H4 (cell line): Measurements from ENCODE around the gene GPATCH3. TPM values are rescaled to one million over a fixed set of nuclear protein-coding genes. Genes with fewer than 3 reads are reported as not detected.
"Not testable (repeated sequence)": the region's sequence is repeated elsewhere in the genome, so short reads cannot be mapped to it uniquely, and the experiment has no call there.

ENCODE experiments used
- DNase-seq: peaks from one replicate; pipeline ENCODE4 v3.0.0-alpha.2; 2015; ENCODE audit warnings: low spot score
- total RNA-seq: library from RNA; depleted of rRNA; stranded (reverse); fragments of >200 nt; shearing (Covaris generic); gene quantifications from 2 replicates; pipeline ENCODE4 v1.2.3, GENCODE V29; 2014; rRNA removed

Gene GPATCH3, protein sequence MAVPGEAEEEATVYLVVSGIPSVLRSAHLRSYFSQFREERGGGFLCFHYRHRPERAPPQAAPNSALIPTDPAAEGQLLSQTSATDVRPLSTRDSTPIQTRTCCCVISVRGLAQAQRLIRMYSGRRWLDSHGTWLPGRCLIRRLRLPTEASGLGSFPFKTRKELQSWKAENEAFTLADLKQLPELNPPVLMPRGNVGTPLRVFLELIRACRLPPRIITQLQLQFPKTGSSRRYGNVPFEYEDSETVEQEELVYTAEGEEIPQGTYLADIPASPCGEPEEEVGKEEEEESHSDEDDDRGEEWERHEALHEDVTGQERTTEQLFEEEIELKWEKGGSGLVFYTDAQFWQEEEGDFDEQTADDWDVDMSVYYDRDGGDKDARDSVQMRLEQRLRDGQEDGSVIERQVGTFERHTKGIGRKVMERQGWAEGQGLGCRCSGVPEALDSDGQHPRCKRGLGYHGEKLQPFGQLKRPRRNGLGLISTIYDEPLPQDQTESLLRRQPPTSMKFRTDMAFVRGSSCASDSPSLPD
- total RNA-seq: 5.1 and 15.9 TPM in 2 replicates

- DNase-seq: peak; percentile 87
Measured at GRCh38 chr1:26900001-26900814, at the start of gene GPATCH3. Gene GPATCH3 (minus strand): TSS chr1:26900467. CDS start chr1:26900442, 25 bp downstream.

GRCh38 chr1:26949926-26950319 is 49.7 kb upstream of the GPATCH3 start:
- no peak for DNase-seq

GRCh38 chr1:26949266-26949925 is 49.1 kb upstream of the GPATCH3 start:
- DNase-seq: no peak

DNA sequence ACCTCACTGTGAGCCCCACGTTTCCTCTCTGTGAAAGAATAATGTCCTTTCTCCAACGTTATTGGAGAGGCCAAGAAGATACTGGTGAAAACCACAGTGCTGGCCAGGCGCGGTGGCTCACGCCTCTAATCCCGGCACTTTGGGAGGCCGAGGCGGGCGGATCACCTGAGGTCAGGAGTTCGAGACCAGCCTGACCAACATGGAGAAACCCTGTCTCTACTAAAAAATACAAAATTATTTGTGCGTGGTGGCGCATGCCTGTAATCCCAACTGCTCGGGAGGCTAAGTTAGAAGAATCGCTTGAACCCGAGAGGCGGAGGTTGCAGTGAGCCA is 48.4 kb upstream of the GPATCH3 start:
- DNase-seq: not testable (repeated sequence)

DNA sequence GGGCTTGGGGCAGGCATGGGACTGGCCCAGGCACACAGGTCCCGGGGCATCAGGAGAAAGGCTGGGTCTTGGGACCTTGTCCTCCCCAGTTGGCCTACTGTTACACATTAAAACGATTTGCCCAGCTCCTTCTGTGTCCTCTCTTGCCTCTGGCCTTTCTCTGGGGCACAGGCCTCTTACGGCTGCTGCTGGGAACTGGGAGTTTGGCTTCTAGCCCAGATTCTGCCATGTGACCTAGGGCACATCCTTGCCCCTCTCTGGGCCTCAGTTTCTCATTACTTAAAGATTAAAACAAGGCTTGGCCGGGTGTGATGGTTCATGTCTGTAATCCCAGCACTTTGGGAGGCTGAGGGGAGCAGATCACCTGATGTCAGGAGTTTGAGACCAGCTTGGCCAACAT is 46.0 kb upstream of the GPATCH3 start:
- no peak for DNase-seq

DNA sequence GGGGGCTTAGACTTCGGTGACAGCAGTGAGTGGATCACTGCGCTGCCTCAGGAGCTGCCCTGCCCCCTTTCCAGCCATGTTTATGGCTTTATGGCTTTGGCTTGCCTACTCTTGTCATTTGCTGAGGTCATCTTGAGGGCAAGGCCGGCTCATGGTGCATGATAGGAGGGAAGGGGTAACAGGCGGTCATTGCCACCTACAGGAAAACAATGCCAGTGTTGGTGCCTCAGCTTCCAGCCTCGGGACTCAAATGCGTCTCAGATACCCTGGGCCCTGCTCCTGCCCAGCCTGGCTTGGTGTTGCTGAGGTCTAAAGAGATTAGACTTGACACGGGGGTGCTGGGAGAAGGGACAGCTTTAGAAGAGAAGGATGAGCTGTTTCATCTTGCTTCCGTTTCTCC is 45.5 kb upstream of the GPATCH3 start:
- DNase-seq: no peak

GRCh38 chr1:26945138-26945537 is 44.9 kb upstream of the GPATCH3 start:
- no peak for DNase-seq

GRCh38 chr1:26942656-26943055 is 42.4 kb upstream of the GPATCH3 start:
- DNase-seq: no peak

DNA sequence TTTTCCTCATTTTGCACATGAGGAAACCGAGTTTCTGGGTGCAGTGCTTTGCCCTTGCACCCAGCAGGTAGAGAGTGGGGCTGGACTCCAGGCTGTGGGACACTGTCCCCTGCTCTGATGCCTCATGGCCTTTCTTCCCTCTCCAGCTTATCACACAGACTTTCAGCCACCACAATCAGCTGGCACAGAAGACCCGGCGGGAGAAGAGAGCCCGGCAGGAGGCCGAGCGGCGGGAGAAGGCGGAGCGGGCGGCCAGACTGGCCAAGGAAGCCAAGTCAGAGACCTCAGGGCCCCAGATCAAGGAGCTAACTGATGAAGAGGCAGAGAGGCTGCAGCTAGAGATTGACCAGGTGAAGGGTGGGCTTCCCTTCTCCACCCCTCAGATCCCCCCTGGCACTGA is 41.0 kb upstream of the GPATCH3 start:
- no peak for DNase-seq

DNA sequence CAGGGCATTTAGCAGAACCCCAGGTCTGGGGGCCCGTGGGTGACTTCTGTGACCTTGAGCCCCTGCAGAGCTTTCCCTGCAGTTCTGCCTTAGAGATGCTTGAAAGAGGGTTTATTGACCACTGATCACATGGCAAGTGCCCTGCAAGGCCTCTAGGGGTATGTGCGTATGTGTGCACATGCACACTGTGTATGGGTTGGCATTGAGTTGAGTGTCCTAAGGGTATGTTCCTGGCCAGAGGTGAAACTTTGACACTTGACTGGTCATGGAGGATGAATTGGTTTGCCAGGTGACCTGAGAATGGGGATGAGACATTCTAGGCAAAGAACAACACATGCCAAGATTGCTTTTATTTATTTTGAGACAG is 38.4 kb upstream of the GPATCH3 start:
- DNase-seq: no peak

GRCh38 chr1:26938004-26938658 is 37.9 kb upstream of the GPATCH3 start:
- no peak for DNase-seq

DNA sequence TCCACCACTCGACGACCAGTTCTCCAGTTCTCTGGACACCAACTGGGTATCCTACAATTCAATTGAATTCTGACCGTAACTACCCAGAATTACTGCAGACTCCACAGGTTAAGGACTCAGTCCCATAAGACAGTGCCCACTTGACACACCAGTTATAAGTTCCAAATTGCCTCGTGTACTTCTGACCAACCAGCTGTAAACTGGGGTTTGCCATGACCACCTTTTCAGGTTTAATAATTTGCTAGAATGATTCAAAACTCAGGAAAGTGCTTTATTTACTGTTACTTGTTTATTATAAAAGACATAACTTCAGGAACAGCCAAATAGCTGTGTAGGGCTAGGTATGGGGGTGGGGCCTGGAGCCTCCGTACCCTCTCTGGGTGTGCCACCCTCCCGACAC is 36.6 kb upstream of the GPATCH3 start:
- DNase-seq: no peak

DNA sequence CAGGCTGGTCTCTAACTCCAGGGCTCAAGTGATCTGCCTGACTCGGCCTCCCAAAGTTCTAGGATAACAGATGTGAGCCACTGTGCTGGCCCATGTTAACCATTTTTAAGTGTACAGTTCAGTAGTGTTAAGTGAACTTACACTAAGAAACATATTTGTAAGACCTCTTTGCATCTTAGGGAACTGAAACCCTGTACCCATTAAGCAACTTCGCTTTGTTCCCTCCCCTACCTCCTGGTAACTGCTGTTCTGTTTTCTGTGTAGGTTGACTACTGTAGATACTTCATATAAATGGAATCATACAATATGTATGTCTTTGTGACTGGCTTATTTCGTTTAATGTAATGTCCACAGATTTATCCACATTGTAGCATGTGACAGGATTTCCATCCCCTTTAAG is 32.3 kb upstream of the GPATCH3 start:
- no peak for DNase-seq

DNA sequence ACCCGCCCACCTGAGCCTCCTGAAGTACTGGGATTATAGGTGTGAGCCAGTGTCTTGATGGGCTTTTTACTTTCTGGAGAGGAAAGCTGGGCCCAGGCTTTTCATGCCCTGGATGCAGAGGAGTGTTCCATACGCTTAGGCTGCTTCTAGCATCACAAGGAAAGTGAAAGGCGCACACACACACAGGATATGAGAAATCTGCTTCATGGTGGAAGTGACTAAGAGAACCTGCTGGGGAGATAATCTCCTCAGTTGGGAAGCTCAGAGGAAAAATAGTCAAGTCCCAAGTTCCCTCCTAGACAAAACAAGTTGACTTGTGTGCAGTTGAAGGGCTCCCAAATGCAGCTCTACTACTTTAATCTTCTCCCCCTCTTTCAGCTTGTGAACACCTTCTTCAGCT is 23.4 kb upstream of the GPATCH3 start:
- no peak for DNase-seq

DNA sequence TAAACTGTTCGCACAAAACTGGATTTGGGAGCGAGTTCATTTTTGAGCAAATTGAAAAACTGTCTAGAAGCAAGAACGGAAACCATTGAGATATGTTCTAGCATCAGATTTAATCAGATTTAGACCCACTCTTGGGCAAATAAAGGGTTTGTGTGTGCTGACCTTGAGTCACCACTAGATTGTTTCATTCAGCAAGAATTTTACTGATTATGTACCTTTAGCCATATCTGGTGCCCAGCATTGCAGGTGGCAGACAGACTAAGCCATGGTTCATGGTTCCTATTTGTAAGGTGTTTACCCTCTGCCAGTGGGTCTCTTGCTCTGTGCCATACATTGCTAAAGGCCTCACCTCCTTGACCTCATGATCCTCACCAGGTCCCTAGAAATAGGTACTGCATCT is 22.6 kb upstream of the GPATCH3 start:
- no peak for DNase-seq

DNA sequence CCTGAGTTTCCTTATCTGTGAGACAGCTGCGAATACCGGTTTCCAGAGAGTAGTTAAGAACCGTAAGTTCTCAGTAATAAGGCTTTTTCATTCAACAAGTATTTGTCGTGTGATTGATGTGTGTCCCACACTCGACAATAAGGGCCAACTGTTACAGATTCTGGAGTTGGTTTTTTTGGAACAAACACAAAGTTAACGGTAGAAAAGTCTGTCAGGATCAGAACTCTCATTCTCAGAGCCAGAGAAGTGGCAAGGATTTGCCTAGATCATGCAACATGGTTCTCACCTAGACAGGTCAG is 22.1 kb upstream of the GPATCH3 start:
- DNase-seq: no peak

DNA sequence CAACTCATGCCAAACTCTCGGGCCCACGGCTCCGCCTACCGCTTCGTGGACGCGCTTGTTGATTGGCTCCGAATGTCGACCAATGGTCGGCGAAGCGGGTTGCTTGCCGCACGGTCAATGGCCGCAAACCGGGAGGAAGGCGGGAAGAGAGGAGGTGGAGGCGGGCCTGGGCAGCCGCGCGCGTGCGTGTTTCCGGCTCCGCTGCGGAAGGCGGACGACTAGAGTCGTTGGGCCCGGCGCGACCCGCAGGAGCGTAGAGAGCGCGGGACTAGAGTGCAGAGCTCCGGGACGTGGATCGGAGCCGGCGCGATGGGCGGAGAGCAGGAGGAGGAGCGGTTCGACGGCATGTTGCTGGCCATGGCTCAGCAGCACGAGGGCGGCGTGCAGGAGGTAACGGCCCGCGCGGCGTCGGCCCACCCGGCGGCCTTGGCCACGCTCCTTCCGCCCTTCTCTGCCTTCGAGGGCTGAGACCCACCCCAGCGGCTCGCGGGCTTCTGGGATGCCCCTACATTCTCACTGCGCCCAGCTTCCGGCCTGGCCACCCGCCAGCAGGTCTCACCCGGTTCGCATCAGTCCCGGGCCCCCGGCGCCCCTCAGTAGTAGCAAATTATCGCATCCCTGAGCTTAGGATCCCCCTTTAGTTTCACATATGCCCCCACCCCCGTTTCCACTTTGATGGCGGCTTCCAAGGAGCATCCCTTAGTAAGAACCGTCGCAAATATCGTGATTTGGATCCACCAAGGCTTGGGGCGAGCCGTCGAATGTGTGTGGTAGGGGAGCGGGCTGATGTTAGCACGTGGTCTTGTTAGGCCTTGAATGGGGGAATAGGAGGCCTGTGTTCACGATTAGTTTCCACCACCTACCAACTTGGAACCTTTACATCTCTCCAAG is 21.5 kb upstream of the GPATCH3 start, which contains the start of gene NUDC:
TSS of gene NUDC (plus strand) at position 204 of the 891 bp plus-strand sequence. CDS start at position 310, 106 bp downstream.
- DNase-seq: peak; percentile 96

DNA sequence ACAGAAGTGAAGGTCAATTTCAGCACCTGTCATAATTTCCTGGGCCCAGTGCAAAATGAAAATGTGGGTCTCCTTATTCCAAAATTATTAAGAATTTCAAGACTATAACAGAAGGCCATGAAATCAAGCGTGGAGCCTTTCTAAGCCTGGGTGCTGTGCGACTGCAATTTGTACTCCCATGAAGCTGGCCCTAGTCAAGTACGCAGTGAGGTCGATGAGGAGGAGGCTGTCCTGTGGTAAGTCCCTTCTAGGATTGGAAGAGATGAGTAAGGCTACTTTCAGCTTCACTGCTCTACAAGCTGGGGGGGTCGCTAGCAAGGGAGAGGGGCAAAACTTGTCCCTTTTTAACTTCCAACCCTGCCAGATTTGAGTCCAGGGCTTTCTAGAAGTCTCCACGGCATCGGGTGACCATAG is 20.9 kb upstream of the GPATCH3 start:
- no peak for DNase-seq

DNA sequence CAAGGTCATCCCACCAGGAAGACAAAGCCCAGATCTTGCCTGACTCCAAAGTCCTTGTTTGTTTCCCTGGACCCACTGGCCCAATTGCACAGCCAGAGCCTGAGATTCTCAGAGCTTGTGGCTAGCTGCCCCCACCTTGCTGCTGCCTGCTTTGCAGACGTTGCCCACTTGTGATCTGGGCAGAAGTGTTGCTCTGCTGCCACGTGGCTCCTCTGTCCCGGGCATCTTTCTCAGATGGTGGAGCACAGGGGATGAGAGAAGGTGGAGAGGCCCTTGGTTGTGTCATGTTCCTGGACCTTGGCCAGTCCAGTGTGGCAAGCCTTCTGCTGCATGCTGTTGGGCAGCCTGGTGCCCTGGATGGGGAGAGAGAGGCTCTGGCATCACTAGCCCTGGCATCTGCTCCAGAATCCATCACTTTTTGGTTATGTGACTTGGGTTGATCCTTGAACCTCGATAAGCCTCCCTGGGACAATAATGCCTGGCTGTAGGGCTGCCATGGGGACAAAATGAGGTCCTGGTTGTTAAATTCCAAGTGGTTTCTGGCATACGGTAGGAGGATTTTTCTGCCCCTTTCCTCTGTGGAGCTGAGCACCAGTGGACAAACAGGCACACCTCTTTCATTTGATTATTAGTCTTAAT is 15.1 kb upstream of the GPATCH3 start:
- DNase-seq: no peak
